NCI-H510A (cell line): Measurements from ENCODE around the gene EHBP1.

ENCODE experiments used
- DNase-seq: peaks from one replicate; lab custom pipeline; 2025; lab: John Stamatoyannopoulos, UW

Gene EHBP1

DNA sequence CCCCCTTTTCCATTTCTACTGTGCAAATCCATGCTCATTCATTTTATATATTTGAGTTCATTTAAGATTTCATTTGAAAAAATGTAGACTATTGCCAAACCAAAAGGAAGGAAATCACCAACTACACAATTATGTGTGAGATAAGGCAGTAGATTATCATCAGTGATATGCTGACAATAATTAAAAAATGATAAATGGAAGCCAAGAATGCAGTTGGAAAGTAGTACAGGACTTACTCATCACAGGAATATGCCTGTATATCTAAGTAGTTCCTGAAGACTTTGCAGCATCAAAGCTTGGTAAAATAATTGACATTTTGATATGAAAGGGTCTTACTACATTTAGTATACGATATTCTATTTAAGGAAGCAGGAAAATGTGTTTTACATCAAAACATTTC, 179.0 kb downstream of the EHBP1 start:
- DNase-seq: no peak

GRCh38 chr2:62894966-62895631, 189.6 kb downstream of the EHBP1 start:
- no peak for DNase-seq

DNA sequence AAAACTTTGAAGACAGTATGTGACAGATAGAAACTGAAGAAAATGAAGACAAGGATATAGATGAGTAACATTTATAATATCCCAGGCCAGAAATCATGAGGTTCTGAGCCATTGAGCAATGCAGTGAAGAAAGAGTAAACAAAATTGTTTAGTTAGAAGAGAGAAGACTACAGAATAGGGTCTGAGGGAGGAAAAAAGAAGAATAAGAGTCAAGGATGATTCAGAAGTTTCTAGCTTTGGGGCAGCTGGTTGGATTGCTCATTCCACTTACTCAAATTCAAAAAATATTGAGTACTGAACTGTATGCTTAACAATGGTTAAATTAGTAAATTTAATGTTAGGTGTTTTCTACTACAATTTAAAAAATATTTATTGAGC, 190.1 kb downstream of the EHBP1 start:
- no peak for DNase-seq

GRCh38 chr2:62897187-62897827, 191.8 kb downstream of the EHBP1 start:
- DNase-seq: no peak

GRCh38 chr2:62904344-62904743, 198.8 kb downstream of the EHBP1 start:
- no peak for DNase-seq

DNA sequence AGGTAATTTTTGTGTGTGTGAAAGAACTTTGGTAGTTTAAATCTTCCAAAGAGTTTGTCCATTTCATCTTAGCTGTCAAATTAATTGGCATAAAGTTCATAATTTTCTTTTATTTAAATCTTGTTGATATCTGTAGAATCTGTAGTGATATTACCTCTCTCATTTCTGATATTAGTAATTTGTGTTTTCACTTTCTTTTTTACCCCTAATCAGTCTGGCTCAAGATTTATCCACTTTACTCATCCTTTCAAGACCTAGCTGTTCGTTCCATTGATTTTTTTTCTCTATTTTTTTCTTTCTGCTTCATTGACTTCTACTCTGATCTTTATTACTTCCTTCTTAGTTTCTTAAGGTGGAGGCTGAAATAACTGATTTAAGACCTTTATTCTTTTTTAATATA, 202.6 kb downstream of the EHBP1 start:
- no peak for DNase-seq

GRCh38 chr2:62913311-62913710, 207.8 kb downstream of the EHBP1 start:
- no peak for DNase-seq

- DNase-seq: no peak
Measured at GRCh38 chr2:62919041-62919440, 213.5 kb downstream of the EHBP1 start.

GRCh38 chr2:62920070-62920469, 214.6 kb downstream of the EHBP1 start:
- no peak for DNase-seq

DNA sequence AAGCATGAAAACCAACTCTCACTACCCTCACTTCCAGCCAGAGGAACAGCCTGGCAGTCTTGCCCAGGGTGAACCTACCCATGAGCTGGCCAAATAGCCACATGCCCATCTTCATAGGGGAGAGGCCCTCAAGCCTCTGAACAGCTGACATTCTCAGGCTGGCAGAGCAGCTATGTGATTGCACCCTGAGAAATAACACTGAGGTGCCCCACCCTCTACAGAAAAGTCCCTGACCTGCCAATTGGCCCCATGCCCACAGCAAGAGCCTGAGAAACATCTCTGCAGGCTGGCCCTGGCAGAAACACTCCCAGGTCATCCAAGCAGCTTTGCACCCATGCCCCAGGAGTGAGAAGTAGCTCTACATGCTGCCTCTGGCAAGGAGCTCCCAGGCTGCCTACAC, 217.7 kb downstream of the EHBP1 start:
- DNase-seq: no peak

DNA sequence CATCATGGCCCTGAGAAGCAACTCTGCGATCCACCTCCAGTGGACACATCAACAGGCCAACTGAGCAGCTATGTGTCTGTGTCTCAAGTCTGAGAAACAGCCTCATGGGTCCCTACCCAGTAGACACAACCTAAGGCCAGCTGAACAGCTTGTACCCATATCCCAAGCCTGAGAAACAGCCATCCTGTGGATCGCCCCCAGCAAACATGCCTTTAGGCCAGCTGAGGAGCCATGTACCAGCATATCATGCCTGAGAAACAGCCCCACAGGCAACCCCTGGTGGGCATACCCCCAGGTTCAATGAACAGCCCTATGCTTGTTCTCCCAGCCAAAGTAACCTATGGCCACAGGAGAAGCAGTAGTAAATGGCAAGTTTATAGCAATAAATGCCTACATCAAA, 218.4 kb downstream of the EHBP1 start:
- no peak for DNase-seq

DNA sequence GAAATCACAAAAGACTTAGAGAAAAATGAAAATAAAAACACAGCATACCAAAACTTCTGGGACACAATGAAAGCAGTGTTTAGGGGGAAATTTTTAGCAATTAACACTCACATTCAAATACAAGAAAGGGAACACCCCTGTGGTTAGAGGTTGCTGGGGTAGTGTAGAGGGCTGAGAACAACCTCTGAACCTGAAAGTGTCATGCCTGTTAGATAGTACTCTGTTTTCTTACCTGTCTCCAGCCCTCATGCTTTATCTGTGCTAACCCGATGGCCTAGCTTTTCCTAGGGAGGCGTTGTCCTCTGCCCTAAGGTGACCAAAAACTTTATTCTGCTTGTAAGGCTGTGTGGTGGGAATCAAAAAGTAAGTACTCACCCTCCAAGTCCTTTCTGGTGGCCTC, 222.5 kb downstream of the EHBP1 start:
- DNase-seq: no peak

DNA sequence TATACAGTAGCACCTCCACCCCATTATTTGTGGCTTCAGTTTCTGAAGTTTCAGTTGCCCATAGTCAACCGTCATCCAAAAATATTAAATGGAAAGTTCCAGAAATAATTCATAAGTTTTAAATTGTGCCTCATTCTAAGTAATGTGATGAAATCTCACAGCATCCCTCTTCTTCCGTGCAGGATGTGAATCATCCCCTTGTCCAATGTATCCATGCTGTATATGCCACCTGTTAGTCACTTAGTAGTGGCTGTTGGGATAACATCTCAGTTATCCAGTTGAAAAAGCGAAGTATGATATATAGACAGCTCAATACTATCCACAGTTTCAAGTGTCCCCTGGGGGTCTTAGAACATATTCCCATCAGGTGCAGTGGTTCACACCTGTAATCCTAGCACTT, 226.0 kb downstream of the EHBP1 start:
- no peak for DNase-seq

DNA sequence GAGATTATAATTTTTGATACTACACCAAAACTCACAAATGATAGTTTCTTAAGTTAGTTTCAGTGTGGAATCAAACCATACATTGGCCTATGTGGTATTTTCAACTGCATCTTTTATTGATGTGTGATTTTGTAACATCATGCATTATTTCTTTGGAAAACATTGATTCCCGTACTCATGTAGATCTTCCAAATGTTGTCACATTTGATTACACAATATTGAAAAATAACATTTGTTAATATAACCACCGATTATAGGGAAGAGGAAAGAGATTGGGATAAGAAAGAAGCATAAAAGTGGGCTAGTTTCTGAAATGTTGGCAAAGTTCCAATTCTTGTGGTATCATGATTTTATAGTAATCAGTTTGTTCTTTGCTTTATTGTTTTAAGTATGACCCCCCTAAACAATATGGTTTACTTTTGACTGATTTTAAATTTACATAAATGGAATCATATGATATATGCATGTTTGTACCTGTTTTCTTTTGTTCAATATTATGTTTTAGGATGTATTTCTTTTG, 227.9 kb downstream of the EHBP1 start:
- DNase-seq: no peak

DNA sequence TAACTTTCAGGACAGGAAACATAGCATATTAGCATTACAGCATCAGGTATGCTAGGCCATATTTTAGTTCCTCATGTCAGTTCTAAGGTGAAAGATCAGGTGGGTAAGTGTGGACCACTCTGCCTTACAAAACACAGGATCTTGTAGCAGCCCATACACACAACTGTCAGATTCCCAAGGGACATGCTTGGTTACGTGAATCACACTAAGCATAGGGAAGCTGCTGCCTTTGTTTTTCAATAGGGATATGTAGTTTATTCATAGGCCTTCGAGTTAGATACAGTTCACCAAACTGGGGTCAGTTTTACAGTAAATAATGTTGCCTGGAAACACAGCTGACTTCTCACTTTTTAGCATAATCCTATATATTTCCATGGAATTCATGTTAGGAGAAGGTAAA, 229.0 kb downstream of the EHBP1 start:
- DNase-seq: no peak

GRCh38 chr2:62938126-62938525, 232.6 kb downstream of the EHBP1 start:
- no peak for DNase-seq

DNA sequence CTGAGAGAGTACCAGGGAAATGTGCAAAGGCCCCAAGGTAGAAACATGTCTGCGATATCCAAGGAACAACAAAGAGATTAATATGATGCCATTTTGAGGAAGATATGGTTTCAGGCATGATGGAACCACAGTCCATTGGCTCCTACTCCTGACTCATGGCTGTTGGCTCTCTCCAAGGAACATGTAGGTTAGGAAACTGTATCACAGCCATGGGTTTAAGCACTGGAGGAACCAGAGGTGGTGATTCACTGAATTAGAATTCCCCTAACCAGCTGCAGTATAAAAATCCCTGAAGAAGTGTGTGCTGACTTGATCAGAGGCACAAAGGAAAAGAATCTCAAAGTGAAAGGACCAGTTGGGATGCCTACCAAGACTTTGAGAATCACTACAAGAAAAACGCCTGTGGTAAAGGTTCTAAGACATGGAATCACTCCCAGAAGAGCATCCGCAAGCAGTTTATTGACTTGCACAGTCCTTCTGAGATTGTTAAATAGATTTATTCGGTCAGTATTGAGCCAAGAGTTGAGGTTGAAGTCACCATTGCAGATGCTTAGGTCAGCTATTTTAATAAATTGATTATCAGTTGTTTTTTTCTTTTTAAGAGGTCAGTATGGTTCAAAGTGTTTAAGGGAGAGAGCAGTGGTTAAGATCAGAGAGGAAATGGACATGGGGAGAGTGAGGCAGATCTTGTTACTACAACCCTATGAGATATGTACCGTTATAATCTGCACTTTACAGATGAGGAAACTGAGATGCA, 234.4 kb downstream of the EHBP1 start:
- DNase-seq: no peak

DNA sequence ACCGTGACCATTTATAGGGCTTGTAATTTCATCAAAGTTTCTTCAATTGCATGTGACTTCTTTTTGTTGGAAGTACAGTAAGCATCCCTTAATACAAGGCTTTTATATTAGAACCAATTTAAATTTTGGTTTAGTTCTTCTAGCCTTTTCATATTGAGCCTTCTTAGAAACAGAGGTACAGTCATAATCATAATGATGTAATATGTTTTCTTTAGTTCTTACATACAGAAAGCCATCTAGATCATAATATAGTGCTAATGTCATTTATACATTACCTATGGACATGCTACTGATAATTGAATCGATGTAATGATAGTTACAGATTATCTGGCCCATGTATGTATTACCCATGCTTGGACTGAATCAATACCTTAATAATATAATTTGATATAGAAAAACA, 235.2 kb downstream of the EHBP1 start:
- no peak for DNase-seq

- no peak for DNase-seq
Measured at GRCh38 chr2:62941413-62941812, 235.9 kb downstream of the EHBP1 start.

DNA sequence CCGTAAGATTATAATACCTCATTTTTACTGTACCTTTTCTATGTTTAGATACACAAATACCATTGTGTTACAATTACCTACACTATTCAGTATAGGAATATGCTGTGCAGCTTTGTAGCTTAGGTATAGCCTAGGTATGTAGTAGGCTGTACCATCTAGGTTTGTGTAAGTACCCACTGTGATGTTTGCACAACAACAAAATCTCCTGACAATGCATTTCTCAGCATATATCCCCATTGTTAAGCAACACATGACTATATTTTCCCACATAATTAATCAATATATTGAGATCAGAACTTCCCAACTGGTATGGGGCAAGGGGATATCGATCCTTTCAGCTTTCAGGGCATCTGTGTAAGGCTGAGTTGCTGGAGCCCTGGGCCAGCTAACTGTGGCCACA, 238.8 kb downstream of the EHBP1 start:
- DNase-seq: no peak

DNA sequence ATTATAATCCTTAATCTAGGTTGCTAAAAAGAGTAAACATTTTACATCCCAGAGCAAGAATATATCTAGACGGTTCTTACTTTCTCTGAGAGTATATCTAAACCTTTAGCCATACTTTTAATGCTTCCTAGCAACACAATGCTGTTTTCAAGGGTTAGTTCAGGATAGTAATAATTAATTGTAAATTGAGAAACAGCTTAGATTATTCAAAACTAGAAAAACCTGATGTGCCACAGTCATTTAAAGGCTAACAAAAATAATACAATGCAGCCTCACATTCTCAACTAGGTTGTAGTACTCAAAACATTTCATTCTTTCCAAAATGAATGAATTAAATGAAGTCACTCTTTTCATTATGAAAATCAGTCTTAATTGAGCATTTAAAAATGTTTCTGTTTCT, 241.9 kb downstream of the EHBP1 start:
- DNase-seq: no peak

DNA sequence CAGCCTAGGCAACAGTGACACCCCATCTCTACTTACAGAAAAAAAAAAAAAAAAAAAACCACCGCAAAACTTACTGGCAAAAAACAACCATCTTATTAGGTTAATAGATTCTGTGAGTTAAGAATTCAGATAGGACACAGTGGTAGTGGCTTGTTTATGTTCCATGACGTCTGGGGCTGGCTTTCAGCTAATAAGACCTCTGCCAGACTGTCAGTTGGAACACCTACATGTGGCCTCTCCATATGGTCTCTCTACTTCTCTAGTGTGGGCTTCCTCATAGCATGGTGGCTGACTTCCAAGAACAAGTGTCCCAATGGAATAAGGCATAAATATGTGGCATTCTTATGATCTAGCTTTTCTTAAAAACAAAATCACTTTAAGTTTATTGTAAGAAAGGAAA, 251.1 kb downstream of the EHBP1 start:
- DNase-seq: no peak

DNA sequence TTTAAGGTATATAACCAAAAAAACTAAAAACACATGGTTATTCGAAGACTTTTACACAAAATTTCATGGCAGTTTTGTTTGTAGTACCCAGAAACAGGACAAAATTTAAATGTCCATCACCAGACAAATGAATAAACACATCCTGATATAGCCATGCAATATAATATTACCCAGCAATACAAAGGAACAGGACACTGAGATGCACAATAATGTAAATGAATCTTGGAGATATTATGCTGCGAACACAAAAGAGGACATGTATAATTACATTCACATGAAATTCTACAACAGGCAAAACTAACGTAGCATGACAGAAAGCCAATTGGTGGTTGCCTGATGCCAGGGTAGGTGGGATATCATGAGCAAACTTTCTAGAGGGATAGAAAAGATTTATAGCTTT, 252.7 kb downstream of the EHBP1 start:
- DNase-seq: no peak
